OCI-LY7 (cell line): ENCODE results near the gene KIF13A. TPM values are rescaled to one million over a fixed set of nuclear protein-coding genes. Genes with fewer than 3 reads are reported as not detected.

Experiments
- BruUV-seq: library from RNA; stranded (reverse); fragments of 400-500 nt; replicated peaks from 2 replicates; lab custom pipeline; 2021; lab: Mats Ljungman, UMichigan
- CTCF ChIA-PET: fragments of 300-600 bp; sonication (Branson Sonifier 250); formaldehyde crosslinking; loops from one replicate; lab custom pipeline; 2022; ENCODE audit warnings: antibody characterized with exemption; ENCODE audit not compliant: unreplicated experiment; lab: Charles Lee
- POLR2A ChIA-PET: fragments of 300-600 bp; sonication (Branson Sonifier 250); formaldehyde crosslinking; loops from one replicate; lab custom pipeline; 2022; ENCODE audit warnings: antibody characterized with exemption; lab: Charles Lee
- DNase-seq: peaks from one replicate; pipeline ENCODE4 v3.0.0-alpha.2; 2015; ENCODE audit warnings: low spot score
- H2AFZ ChIP-seq: fragments of 200-600 bp; sonication (generic), shearing (Covaris generic); 2 replicates; pipeline ENCODE4 v1.6.1; 2014; ENCODE audit warnings: mild to moderate bottlenecking, antibody characterized with exemption, low read length, moderate library complexity
- H3K27ac ChIP-seq: fragments of 200-600 bp; sonication (generic); 2 replicates; pipeline ENCODE4 v1.5.1; 2014; ENCODE audit warnings: mixed run types, low read depth, mild to moderate bottlenecking, moderate library complexity, low read length, inconsistent platforms; ENCODE audit not compliant: poor library complexity, severe bottlenecking
- H3K36me3 ChIP-seq: fragments of 200-600 bp; sonication (generic); 2 replicates; pipeline ENCODE4 v1.6.1; 2014; ENCODE audit warnings: mild to moderate bottlenecking, antibody characterized with exemption, low read length, moderate library complexity, mixed read lengths; ENCODE audit not compliant: insufficient read depth
- H3K4me1 ChIP-seq: fragments of 200-600 bp; sonication (generic); 2 replicates; pipeline ENCODE4 v1.5.1; 2014; ENCODE audit warnings: mild to moderate bottlenecking, low read length; ENCODE audit not compliant: insufficient read depth, poor library complexity, severe bottlenecking
- H3K4me2 ChIP-seq: fragments of 200-600 bp; sonication (generic); 2 replicates; pipeline ENCODE4 v1.6.1; 2014; ENCODE audit warnings: mild to moderate bottlenecking, low read length
- H3K4me3 ChIP-seq: fragments of 200-600 bp; sonication (generic); 2 replicates; pipeline ENCODE4 v1.5.1; 2014; ENCODE audit warnings: mild to moderate bottlenecking, low read depth, low read length; ENCODE audit not compliant: poor library complexity, severe bottlenecking
- H3K79me2 ChIP-seq: fragments of 200-600 bp; sonication (generic); 2 replicates; pipeline ENCODE4 v1.6.1; 2016; ENCODE audit warnings: low read depth, mild to moderate bottlenecking, low read length, moderate library complexity, mixed read lengths; ENCODE audit not compliant: insufficient read depth
- H3K9me2 ChIP-seq: fragments of 200-600 bp; sonication (generic); 2 replicates; pipeline ENCODE4 v1.6.1; 2016; ENCODE audit warnings: mild to moderate bottlenecking, low read length, mixed read lengths; ENCODE audit not compliant: insufficient read depth
- H3K9me3 ChIP-seq: fragments of 200-600 bp; sonication (generic); 2 replicates; pipeline ENCODE4 v1.6.1; 2014; ENCODE audit warnings: mild to moderate bottlenecking, mixed run types, low read length, mixed read lengths
- H4K20me1 ChIP-seq: fragments of 200-600 bp; sonication (generic); 2 replicates; pipeline ENCODE4 v1.6.1; 2014; ENCODE audit warnings: mild to moderate bottlenecking, antibody characterized with exemption, low read length, moderate library complexity, mixed read lengths; ENCODE audit not compliant: insufficient read depth
- EZH2phosphoT487 ChIP-seq: fragments of 200-600 bp; sonication (generic); IDR thresholded peaks from 2 replicates; pipeline ENCODE4 v1.6.1; 2018; ENCODE audit warnings: low read depth, borderline replicate concordance, mild to moderate bottlenecking, mixed run types, antibody characterized with exemption, low read length, moderate library complexity, mixed read lengths
- intact Hi-C: fragments of 100-400 bp; cut with micrococcal nuclease; formaldehyde crosslinking; loops from one replicate; pipeline ENCODE4 v1.10.0; 2022; ENCODE audit not compliant: unreplicated experiment
- total RNA-seq, 2 experiments: library from RNA; depleted of rRNA in 1 of 2; stranded (reverse); fragments of >200 nt in 1 of 2; shearing (Covaris generic) in 1 of 2; gene quantifications; 2 replicates each; pipeline ENCODE4 v1.2.3, GENCODE V29; 2014 to 2022
- TF ChIP-seq, protein P1 (sequence below): fragments of 200-600 bp; sonication (generic); conservative IDR thresholded peaks from 2 replicates; pipeline ENCODE4 v1.5.1; 2014; ENCODE audit warnings: mild to moderate bottlenecking, antibody characterized with exemption, low read length, moderate library complexity, mixed read lengths

The KIF13A gene
- total RNA-seq, 2 experiments from 2014 or later, result 1.5 TPM; not detected in 1

- H3K4me2 ChIP-seq, result no peak overlapping the region
- BruUV-seq, result no TSS peak
These were observed 10.6 kb upstream of the KIF13A start for GRCh38 chr6:17998003-17998402.

GRCh38 chr6:17995414-17995813 lies 8.0 kb upstream of the KIF13A start:
- no peaks in the 10 kb centered on the region for H3K4me1 ChIP-seq
- no peak overlapping the region for H3K4me2 ChIP-seq
- H3K79me2 ChIP-seq, result no peaks in the 10 kb centered on the region
- no peaks in the 10 kb centered on the region for H3K9me2 ChIP-seq
- H3K27ac ChIP-seq, result no peak overlapping the region
- no peak overlapping the region for H2AFZ ChIP-seq
- no peak for DNase-seq
- ChIA-PET CTCF (no interaction called here), POLR2A (no interaction called here)
- intact Hi-C loops, result no loop called here
- H4K20me1 ChIP-seq, result no peaks in the 10 kb centered on the region
- H3K36me3 ChIP-seq, result no peaks in the 10 kb centered on the region
- TF ChIP-seq, protein P1, sequence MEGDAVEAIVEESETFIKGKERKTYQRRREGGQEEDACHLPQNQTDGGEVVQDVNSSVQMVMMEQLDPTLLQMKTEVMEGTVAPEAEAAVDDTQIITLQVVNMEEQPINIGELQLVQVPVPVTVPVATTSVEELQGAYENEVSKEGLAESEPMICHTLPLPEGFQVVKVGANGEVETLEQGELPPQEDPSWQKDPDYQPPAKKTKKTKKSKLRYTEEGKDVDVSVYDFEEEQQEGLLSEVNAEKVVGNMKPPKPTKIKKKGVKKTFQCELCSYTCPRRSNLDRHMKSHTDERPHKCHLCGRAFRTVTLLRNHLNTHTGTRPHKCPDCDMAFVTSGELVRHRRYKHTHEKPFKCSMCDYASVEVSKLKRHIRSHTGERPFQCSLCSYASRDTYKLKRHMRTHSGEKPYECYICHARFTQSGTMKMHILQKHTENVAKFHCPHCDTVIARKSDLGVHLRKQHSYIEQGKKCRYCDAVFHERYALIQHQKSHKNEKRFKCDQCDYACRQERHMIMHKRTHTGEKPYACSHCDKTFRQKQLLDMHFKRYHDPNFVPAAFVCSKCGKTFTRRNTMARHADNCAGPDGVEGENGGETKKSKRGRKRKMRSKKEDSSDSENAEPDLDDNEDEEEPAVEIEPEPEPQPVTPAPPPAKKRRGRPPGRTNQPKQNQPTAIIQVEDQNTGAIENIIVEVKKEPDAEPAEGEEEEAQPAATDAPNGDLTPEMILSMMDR, result no peak
- no peak for TF ChIP-seq EZH2phosphoT487
- H3K4me3 ChIP-seq, result no peak overlapping the region
- H3K9me3 ChIP-seq, result no peaks in the 10 kb centered on the region
- BruUV-seq, result no TSS peak

More at GRCh38 chr6:17998003-17998402, 10.6 kb upstream of the KIF13A start:
- H3K36me3 ChIP-seq, result no peaks in the 10 kb centered on the region
- H3K27ac ChIP-seq, result no peak overlapping the region
- no peaks in the 10 kb centered on the region for H4K20me1 ChIP-seq
- CTCF ChIA-PET, result no interaction called here
- intact Hi-C loops, result no loop called here
- no peak for DNase-seq
- H3K4me3 ChIP-seq, result no peak overlapping the region
- no peaks in the 10 kb centered on the region for H3K9me3 ChIP-seq
- no peak for TF ChIP-seq EZH2phosphoT487
- TF ChIP-seq, protein P1, result no peak
- no peaks in the 10 kb centered on the region for H3K4me1 ChIP-seq
- POLR2A ChIA-PET, result interaction anchor here (1.2 kb wide), 1 partner anchor 12 kb away, joined by 3 read pairs; no protein-coding TSS in a partner anchor
- no peaks in the 10 kb centered on the region for H3K9me2 ChIP-seq
- H2AFZ ChIP-seq, result no peak overlapping the region
- H3K79me2 ChIP-seq, result no peaks in the 10 kb centered on the region

GRCh38 chr6:17994019-17994418 lies 6.6 kb upstream of the KIF13A start:
- Histone ChIP-seq H2AFZ (no peak overlapping the region), H4K20me1 (no peaks in the 10 kb centered on the region), H3K9me3 (no peaks in the 10 kb centered on the region), H3K4me2 (no peak overlapping the region), H3K27ac (no peak overlapping the region), H3K79me2 (no peaks in the 10 kb centered on the region), H3K9me2 (no peaks in the 10 kb centered on the region), H3K4me3 (no peak overlapping the region), H3K36me3 (no peaks in the 10 kb centered on the region), H3K4me1 (no peaks in the 10 kb centered on the region)
- intact Hi-C loops, result no loop called here
- ChIA-PET CTCF (no interaction called here), POLR2A (interaction anchor here (1.2 kb wide), 1 partner anchor 122 kb away, joined by 9 read pairs; no protein-coding TSS in a partner anchor)
- DNase-seq, result no peak
- TF ChIP-seq EZH2phosphoT487, result no peak
- TF ChIP-seq, protein P1, result no peak
- no TSS peak for BruUV-seq
